HCT116 (cell line): ENCODE data around the gene OR10P1.

Source experiments
- CTCF ChIP-seq, 3 experiments: fragments of 200-600 bp in 1 of 3; sonication (generic) in 1 of 3; IDR thresholded peaks in 2 of 3; conservative IDR thresholded peaks in 1 of 3; 2 replicates each; pipeline ENCODE4 v1.5.1; 2012 to 2017; ENCODE audit warnings: low read depth in 2 of 3, low read length in 2 of 3, antibody characterized with exemption in 1 of 3, borderline replicate concordance in 1 of 3, control low read depth in 1 of 3, mild to moderate bottlenecking in 1 of 3, mixed read lengths in 1 of 3, mixed run types in 1 of 3, moderate library complexity in 1 of 3; ENCODE audit not compliant: insufficient read depth in 1 of 3
- EZH2 ChIP-seq: fragments of 200-600 bp; sonication (generic); IDR thresholded peaks from 2 replicates; pipeline ENCODE4 v1.6.1; 2017; ENCODE audit warnings: antibody characterized with exemption, mixed run types
- JUND ChIP-seq: IDR thresholded peaks from 2 replicates; pipeline ENCODE4 v1.6.1; 2012
- POLR2A ChIP-seq: IDR thresholded peaks from 2 replicates; pipeline ENCODE4 v1.7.0; 2011; ENCODE audit warnings: borderline replicate concordance; ENCODE audit not compliant: insufficient read depth, insufficient read length; ENCODE audit errors: extremely low read depth
- POLR2AphosphoS5 ChIP-seq: IDR thresholded peaks from 2 replicates; pipeline ENCODE4 v1.6.1; 2011; ENCODE audit warnings: mild to moderate bottlenecking, low read depth, low read length, moderate library complexity
- SP1 ChIP-seq: IDR thresholded peaks from 2 replicates; pipeline ENCODE4 v1.6.1; 2012; ENCODE audit warnings: low read depth
- TCF7L2 ChIP-seq: IDR thresholded peaks from 2 replicates; pipeline ENCODE4 v1.7.0; 2011; ENCODE audit warnings: borderline replicate concordance, inconsistent platforms; ENCODE audit not compliant: insufficient read depth, insufficient read length; ENCODE audit errors: extremely low read depth

- TF ChIP-seq CTCF (IDR thresholded peaks at IDR 0.05 in 2 of 3, conservative IDR thresholded peaks at IDR 0.05 in 1 of 3; ENCODE audit: borderline replicate concordance in 1 of 3, insufficient read depth in 1 of 3, low read depth in 2 of 3, low read length in 2 of 3) (no peak), POLR2AphosphoS5 (no peak), TCF7L2 (no peak), POLR2A (no peak), SP1 (no peak), JUND (no peak), EZH2 (no peak)
These were observed 506 bp upstream of the OR10P1 start for GRCh38 chr12:55636116-55636655.
